ENCODE data around the gene L3MBTL4. TPM values are rescaled to one million over a fixed set of nuclear protein-coding genes. Genes with fewer than 3 reads are reported as not detected.

Gene L3MBTL4
- total RNA-seq, 4 donors from 2014 or later = 0.40 to 3.8 (median 0.76) TPM

GRCh38 chr18:5986257-5986931, 428.3 kb downstream of the L3MBTL4 start:
- DNase-seq (no peak), ATAC-seq (no peak)
- H3K27ac ChIP-seq = no peak overlapping the region
- H3K9me3 ChIP-seq = no peaks in the 10 kb centered on the region
- no peaks in the 10 kb centered on the region for H3K36me3 ChIP-seq
- intact Hi-C loops (cut with DNase I; ENCODE audit: low total_unique reads) (no loop called here), in situ Hi-C loops (cut with MboI; ENCODE audit: low sequenced_read_pairs in 4 of 4) (no loop called here)
- no peak overlapping the region for H3K4me3 ChIP-seq
- no peaks in the 10 kb centered on the region for H3K27me3 ChIP-seq
- no peak for TF ChIP-seq CTCF (IDR thresholded peaks at IDR 0.05 in 4 of 5, conservative IDR thresholded peaks at IDR 0.05 in 1 of 5)
- no peak for TF ChIP-seq POLR2A (IDR thresholded peaks at IDR 0.05)
- H3K4me1 ChIP-seq = no peaks in the 10 kb centered on the region

GRCh38 chr18:5984245-5984644, 430.5 kb downstream of the L3MBTL4 start:
- DNase-seq (no peak), ATAC-seq (no peak)
- in situ Hi-C loops (cut with MboI; ENCODE audit: low sequenced_read_pairs in 4 of 4) (no loop called here), intact Hi-C loops (cut with DNase I; ENCODE audit: low total_unique reads) (no loop called here)
- H3K4me3 ChIP-seq = no peak overlapping the region
- no peaks in the 10 kb centered on the region for H3K27me3 ChIP-seq
- no peak overlapping the region for H3K27ac ChIP-seq
- H3K9me3 ChIP-seq = no peaks in the 10 kb centered on the region
- no peaks in the 10 kb centered on the region for H3K36me3 ChIP-seq
- no peaks in the 10 kb centered on the region for H3K4me1 ChIP-seq
- TF ChIP-seq POLR2A (IDR thresholded peaks at IDR 0.05) (no peak), CTCF (IDR thresholded peaks at IDR 0.05 in 4 of 5, conservative IDR thresholded peaks at IDR 0.05 in 1 of 5) (no peak)

GRCh38 chr18:5983488-5983887, 431.2 kb downstream of the L3MBTL4 start:
- Histone ChIP-seq H3K4me1 (no peaks in the 10 kb centered on the region), H3K36me3 (no peaks in the 10 kb centered on the region), H3K9me3 (no peaks in the 10 kb centered on the region), H3K4me3 (no peak overlapping the region), H3K27ac (no peak overlapping the region), H3K27me3 (no peaks in the 10 kb centered on the region)
- TF ChIP-seq CTCF (IDR thresholded peaks at IDR 0.05 in 4 of 5, conservative IDR thresholded peaks at IDR 0.05 in 1 of 5) (no peak), POLR2A (IDR thresholded peaks at IDR 0.05) (no peak)
- ATAC-seq (no peak), DNase-seq (no peak)
- intact Hi-C loops (cut with DNase I; ENCODE audit: low total_unique reads) (no loop called here), in situ Hi-C loops (cut with MboI; ENCODE audit: low sequenced_read_pairs in 4 of 4) (no loop called here)

- Histone ChIP-seq H3K9me3 (no peaks in the 10 kb centered on the region), H3K27me3 (no peaks in the 10 kb centered on the region), H3K36me3 (no peaks in the 10 kb centered on the region), H3K27ac (no peak overlapping the region), H3K4me3 (no peak overlapping the region), H3K4me1 (no peaks in the 10 kb centered on the region)
- DNase-seq (no peak), ATAC-seq (no peak)
- in situ Hi-C loops (cut with MboI; ENCODE audit: low sequenced_read_pairs in 4 of 4) (no loop called here), intact Hi-C loops (cut with DNase I; ENCODE audit: low total_unique reads) (no loop called here)
- TF ChIP-seq CTCF (IDR thresholded peaks at IDR 0.05 in 4 of 5, conservative IDR thresholded peaks at IDR 0.05 in 1 of 5) (no peak), POLR2A (IDR thresholded peaks at IDR 0.05) (no peak)
Measured at GRCh38 chr18:5982332-5982731, 432.4 kb downstream of the L3MBTL4 start.

GRCh38 chr18:5980721-5981120, 434.0 kb downstream of the L3MBTL4 start:
- intact Hi-C loops (cut with DNase I; ENCODE audit: low total_unique reads) = no loop called here
- no peak overlapping the region for H3K27ac ChIP-seq
- in situ Hi-C loops (cut with MboI; ENCODE audit: low sequenced_read_pairs in 4 of 4) = no loop called here
- H3K4me3 ChIP-seq = no peak overlapping the region
- no peaks in the 10 kb centered on the region for H3K27me3 ChIP-seq
- ATAC-seq (no peak), DNase-seq (no peak)
- no peaks in the 10 kb centered on the region for H3K4me1 ChIP-seq
- no peak for TF ChIP-seq POLR2A (IDR thresholded peaks at IDR 0.05)
- TF ChIP-seq CTCF (IDR thresholded peaks at IDR 0.05 in 4 of 5, conservative IDR thresholded peaks at IDR 0.05 in 1 of 5) = no peak
- no peaks in the 10 kb centered on the region for H3K36me3 ChIP-seq
- H3K9me3 ChIP-seq = no peaks in the 10 kb centered on the region

All from gastrocnemius medialis (tissue), 4 donors.